Right atrium auricular region (tissue), 2 donors: ENCODE measurements around the gene TSPAN32. TPM values are rescaled to one million over a fixed set of nuclear protein-coding genes. Genes with fewer than 3 reads are reported as not detected.
A peak's percentile ranks its signal among the peaks of the same experiment; 100 is the strongest.

Source experiments
- DNase-seq: peaks from one replicate; pipeline ENCODE4 v3.0.0-alpha.2; 2019; ENCODE audit warnings: low spot score
- H3K27ac ChIP-seq, 2 donors: fragments of 200-600 bp; sonication (generic); 1 replicate in 1 of 2; 2 replicates in 1 of 2; pipeline ENCODE4 v1.5.1; 2016 to 2019
- H3K27me3 ChIP-seq, 2 donors: fragments of 200-600 bp; sonication (generic); one replicate each; pipeline versions ENCODE4 v1.5.1 to v1.6.0; 2017 to 2019
- H3K36me3 ChIP-seq: fragments of 200-600 bp; sonication (generic); one replicate; pipeline ENCODE4 v1.5.1; 2016
- H3K4me1 ChIP-seq, 2 donors: fragments of 200-600 bp; sonication (generic); one replicate each; pipeline versions ENCODE4 v1.5.1 to v1.6.0; 2017 to 2019
- H3K4me3 ChIP-seq, 2 donors: fragments of 200-600 bp; sonication (generic); 1 replicate in 1 of 2; 2 replicates in 1 of 2; pipeline ENCODE4 v1.5.1; 2017 to 2019; ENCODE audit warnings: mild to moderate bottlenecking in 1 of 2, moderate library complexity in 1 of 2
- H3K9me3 ChIP-seq, 2 donors: fragments of 200-600 bp; sonication (generic); one replicate each; pipeline ENCODE4 v1.5.1; 2019
- total RNA-seq, 2 donors: library from RNA; depleted of rRNA; stranded (reverse); fragments of >200 nt; gene quantifications; one replicate each; pipeline ENCODE4 v1.1.0, GENCODE V29; 2016
- TF ChIP-seq, protein P1 (sequence below), 2 donors: fragments of 200-600 bp; sonication (generic); IDR thresholded peaks; one replicate each; pipeline ENCODE4 v1.5.1; 2019; ENCODE audit warnings: antibody characterized with exemption in 2 of 2

TSPAN32 gene
- total RNA-seq, 2 donors from 2014 or later, result 2.6 to 15.2 TPM

DNA sequence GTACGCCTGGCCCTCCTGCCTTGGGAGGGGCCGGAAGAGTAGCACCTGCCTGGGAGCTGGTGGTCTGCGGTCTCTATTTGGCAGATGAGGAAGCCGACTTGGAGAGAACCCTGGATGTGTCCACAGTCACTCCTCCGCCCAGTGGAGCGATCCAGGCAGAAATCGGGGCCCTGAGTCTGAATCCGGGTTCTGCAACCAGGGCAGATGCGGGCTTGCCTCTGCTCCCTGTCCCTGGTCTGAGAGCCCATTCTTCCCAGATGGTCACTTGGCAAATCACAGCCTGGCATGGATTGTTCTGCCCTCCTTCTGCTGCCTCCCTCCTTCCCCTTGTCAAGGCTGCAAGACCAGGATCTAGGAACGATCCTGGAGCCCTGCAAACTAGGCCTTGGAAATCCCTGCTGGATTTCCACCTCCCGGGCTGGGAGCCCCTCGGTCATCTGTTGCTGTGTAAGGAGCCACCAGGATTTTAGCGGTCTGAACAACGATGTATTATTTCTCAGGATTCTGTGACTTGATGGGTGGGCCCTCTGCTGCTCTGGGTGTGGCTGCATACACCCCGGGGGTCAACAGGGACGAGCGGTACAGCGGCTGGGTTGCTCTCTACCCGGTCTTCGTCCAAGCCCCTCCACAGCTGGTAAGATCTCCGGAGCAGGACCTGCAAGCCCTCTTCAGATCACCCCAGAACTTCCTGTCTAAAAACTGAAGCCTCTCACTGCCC is 29.4 kb upstream of the TSPAN32 start:
- TF ChIP-seq, protein P1, sequence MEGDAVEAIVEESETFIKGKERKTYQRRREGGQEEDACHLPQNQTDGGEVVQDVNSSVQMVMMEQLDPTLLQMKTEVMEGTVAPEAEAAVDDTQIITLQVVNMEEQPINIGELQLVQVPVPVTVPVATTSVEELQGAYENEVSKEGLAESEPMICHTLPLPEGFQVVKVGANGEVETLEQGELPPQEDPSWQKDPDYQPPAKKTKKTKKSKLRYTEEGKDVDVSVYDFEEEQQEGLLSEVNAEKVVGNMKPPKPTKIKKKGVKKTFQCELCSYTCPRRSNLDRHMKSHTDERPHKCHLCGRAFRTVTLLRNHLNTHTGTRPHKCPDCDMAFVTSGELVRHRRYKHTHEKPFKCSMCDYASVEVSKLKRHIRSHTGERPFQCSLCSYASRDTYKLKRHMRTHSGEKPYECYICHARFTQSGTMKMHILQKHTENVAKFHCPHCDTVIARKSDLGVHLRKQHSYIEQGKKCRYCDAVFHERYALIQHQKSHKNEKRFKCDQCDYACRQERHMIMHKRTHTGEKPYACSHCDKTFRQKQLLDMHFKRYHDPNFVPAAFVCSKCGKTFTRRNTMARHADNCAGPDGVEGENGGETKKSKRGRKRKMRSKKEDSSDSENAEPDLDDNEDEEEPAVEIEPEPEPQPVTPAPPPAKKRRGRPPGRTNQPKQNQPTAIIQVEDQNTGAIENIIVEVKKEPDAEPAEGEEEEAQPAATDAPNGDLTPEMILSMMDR (IDR thresholded peaks at IDR 0.05), result no peak
- Histone ChIP-seq H3K36me3 (no peaks in the 10 kb centered on the region), H3K27ac (no peak overlapping the region), H3K27me3 (peaks cover 9 to 30% of the 10 kb centered on the region in 2 donors), H3K9me3 (no peaks in the 10 kb centered on the region), H3K4me3 (no peak overlapping the region), H3K4me1 (peaks cover 0 to 31% of the 10 kb centered on the region in 2 donors)
- peak; percentile 36 for DNase-seq

DNA sequence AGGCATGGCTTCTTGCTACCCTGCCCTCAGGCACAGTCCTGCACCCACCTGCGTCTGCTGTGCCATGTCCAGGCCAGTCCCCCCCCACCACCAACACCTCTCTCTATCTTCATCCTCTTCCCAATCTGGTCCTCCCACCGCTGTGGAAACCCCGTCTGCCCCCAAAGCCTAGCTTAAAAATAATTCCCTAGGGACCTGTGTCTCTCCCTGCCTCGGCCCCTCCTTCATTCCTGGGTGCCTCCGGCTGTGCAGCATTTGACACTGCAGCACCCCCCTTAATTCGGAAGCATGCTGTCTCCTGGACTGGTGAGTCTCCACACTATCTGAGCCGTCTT is 28.9 kb upstream of the TSPAN32 start:
- H3K9me3 ChIP-seq, result no peaks in the 10 kb centered on the region
- no peak overlapping the region for H3K27ac ChIP-seq
- TF ChIP-seq, protein P1 (IDR thresholded peaks at IDR 0.05), result no peak
- no peak overlapping the region for H3K4me3 ChIP-seq
- no peaks in the 10 kb centered on the region for H3K36me3 ChIP-seq
- peaks cover 9 to 30% of the 10 kb centered on the region in 2 donors for H3K27me3 ChIP-seq
- DNase-seq, result no peak
- peaks cover 0 to 31% of the 10 kb centered on the region in 2 donors for H3K4me1 ChIP-seq

DNA sequence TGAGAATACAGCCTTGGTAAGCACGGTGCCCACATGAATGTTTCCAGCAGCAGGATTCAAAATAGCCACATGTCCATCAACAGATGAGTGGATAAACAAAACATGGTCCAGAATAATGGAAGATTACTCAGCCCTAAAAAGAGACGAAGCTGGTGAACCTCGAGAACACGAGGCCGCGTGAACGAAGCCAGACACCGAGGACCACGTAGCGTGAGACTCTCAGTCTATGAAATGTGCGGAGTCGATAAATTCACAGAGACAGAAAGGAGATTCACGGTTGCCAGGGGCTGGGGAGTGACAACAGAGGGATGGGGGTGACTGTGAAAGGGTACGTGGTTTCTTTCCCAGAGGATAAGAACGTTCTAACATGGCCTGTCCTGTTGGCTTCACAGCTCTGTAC is 28.5 kb upstream of the TSPAN32 start:
- no peaks in the 10 kb centered on the region for H3K36me3 ChIP-seq
- peaks cover 0 to 31% of the 10 kb centered on the region in 2 donors for H3K4me1 ChIP-seq
- H3K9me3 ChIP-seq, result no peaks in the 10 kb centered on the region
- TF ChIP-seq, protein P1 (IDR thresholded peaks at IDR 0.05), result no peak
- DNase-seq, result no peak
- no peak overlapping the region for H3K4me3 ChIP-seq
- H3K27me3 ChIP-seq, result peaks cover 5 to 30% of the 10 kb centered on the region in 2 donors
- H3K27ac ChIP-seq, result no peak overlapping the region

DNA sequence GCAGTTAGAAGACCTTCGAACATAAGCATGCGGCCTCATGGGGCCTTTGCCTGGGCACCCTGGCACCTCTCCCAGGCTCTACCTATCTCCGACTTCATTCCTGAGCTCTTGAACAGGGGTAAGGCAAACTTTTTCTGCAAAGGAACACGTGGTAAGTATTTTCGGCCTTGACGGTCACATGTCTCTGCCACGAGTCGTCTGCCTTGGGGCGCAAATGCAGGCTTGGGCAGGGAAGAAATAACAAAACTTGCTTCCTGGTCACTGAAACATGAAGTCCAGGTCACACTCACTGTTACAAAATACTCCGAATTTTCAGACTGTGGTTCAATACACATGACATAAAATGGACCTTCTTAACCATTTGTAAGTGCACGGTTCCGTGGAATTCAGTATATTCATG is 28.0 kb upstream of the TSPAN32 start:
- TF ChIP-seq, protein P1 (IDR thresholded peaks at IDR 0.05), result no peak
- peak; percentile 43 for DNase-seq
- peaks cover 0 to 26% of the 10 kb centered on the region in 2 donors for H3K4me1 ChIP-seq
- H3K27me3 ChIP-seq, result peaks cover 3 to 29% of the 10 kb centered on the region in 2 donors
- H3K27ac ChIP-seq, result no peak overlapping the region
- no peaks in the 10 kb centered on the region for H3K36me3 ChIP-seq
- H3K4me3 ChIP-seq, result no peak overlapping the region
- no peaks in the 10 kb centered on the region for H3K9me3 ChIP-seq

DNA sequence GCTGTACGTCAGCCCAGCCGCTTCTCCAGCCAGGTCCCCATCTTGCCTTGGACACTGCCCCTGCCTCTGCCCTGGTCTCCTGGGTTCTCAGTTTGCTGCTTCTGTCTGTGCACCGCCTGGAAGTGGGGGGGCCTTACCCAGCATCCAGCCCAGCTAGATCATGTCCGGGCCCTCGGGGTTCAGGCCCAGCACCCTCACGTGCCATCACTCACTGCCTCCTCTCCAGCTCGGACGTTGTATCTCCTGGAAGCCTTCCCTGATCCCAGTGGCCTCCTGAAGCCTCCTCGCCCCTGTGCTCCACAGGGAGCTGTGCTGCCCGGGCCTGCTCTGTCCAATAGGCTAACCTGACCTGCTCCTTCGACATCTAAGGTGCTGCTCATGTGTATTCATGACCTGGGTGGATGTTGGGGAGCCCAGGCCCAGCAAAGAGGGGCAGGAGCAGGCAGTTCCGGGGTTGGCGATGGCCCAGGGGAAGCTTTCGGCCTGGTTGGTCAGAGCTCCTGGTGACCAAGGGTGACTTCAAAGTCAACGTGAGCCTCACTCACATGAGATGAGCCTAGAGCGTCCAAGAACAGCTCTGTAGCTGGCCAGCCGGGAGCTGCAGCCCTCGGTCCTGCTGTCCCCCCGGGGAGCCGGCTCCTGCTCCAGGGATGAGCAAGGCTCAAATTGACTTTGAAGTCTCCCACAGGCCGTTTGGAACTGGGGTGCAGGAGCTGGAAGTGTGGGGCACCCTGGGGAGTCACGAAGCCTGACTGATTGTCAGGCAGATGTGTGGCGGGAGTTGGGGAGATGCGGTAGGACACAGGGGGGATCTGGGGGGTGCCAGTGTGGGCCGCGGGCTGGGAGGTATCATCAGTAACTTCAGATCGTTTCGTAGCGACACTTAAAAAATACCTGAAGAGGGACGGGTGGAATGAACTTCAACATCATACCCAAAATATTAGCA is 26.2 kb upstream of the TSPAN32 start:
- H3K27me3 ChIP-seq, result peaks cover 0 to 13% of the 10 kb centered on the region in 2 donors

More for the DNA sequence above, 26.2 kb upstream of the TSPAN32 start:
- H3K9me3 ChIP-seq, result peaks cover 0 to 11% of the 10 kb centered on the region in 2 donors
- TF ChIP-seq, protein P1 (IDR thresholded peaks at IDR 0.05), result no peak
- H3K4me3 ChIP-seq, result no peak overlapping the region
- peak; percentile 48 for DNase-seq
- no peaks in the 10 kb centered on the region for H3K36me3 ChIP-seq
- peaks cover 0 to 8% of the 10 kb centered on the region in 2 donors for H3K4me1 ChIP-seq
- no peak overlapping the region for H3K27ac ChIP-seq
